Measurements from ENCODE around the gene GJA1.
"Not testable (repeated sequence)": the region's sequence is repeated elsewhere in the genome, so short reads cannot be mapped to it uniquely, and the experiment has no call there.

The GJA1 gene

GRCh38 chr6:121435444-121436069, at the start of gene GJA1:
Gene GJA1 (plus strand): TSS chr6:121435646. CDS start chr6:121446848, 11,202 bp downstream.
- DNase-seq = peak in 1 of 2 experiments; percentile 15

- DNase-seq = not testable (repeated sequence)
Measured at GRCh38 chr6:121386551-121386950, 48.9 kb upstream of the GJA1 start.

GRCh38 chr6:121389419-121389818, 46.0 kb upstream of the GJA1 start:
- DNase-seq = no peak

- DNase-seq = no peak
Measured at GRCh38 chr6:121393731-121394505, 41.5 kb upstream of the GJA1 start.

GRCh38 chr6:121395736-121396135, 39.7 kb upstream of the GJA1 start:
- DNase-seq = no peak

GRCh38 chr6:121397188-121397587, 38.3 kb upstream of the GJA1 start:
- DNase-seq = not testable (repeated sequence)

- DNase-seq = no peak
Measured at GRCh38 chr6:121398127-121398526, 37.3 kb upstream of the GJA1 start.

GRCh38 chr6:121399966-121400365, 35.5 kb upstream of the GJA1 start:
- no peak for DNase-seq

GRCh38 chr6:121403964-121404363, 31.5 kb upstream of the GJA1 start:
- no peak for DNase-seq

- no peak for DNase-seq
Measured at GRCh38 chr6:121405306-121405705, 30.1 kb upstream of the GJA1 start.

- no peak for DNase-seq
Measured at GRCh38 chr6:121408321-121408720, 27.1 kb upstream of the GJA1 start.

- no peak for DNase-seq
Measured at GRCh38 chr6:121413879-121414278, 21.6 kb upstream of the GJA1 start.

GRCh38 chr6:121418346-121418745, 17.1 kb upstream of the GJA1 start:
- DNase-seq = no peak

- DNase-seq = no peak
Measured at GRCh38 chr6:121426686-121427085, 8.8 kb upstream of the GJA1 start.

- DNase-seq = no peak
Measured at GRCh38 chr6:121428872-121429756, 6.3 kb upstream of the GJA1 start.

- DNase-seq = peak in 1 of 2 experiments; percentile 18
Measured at GRCh38 chr6:121430514-121431460, 4.7 kb upstream of the GJA1 start.

GRCh38 chr6:121431776-121432175, 3.7 kb upstream of the GJA1 start:
- DNase-seq = not testable (repeated sequence)

GRCh38 chr6:121434037-121434770, 1.2 kb upstream of the GJA1 start:
- no peak for DNase-seq

- DNase-seq = no peak
Measured at GRCh38 chr6:121436274-121436857, 920 bp downstream of the GJA1 start.

- no peak for DNase-seq
Measured at GRCh38 chr6:121436960-121437850, 1.8 kb downstream of the GJA1 start.
